ENCODE data around the gene NEDD4L.

The NEDD4L gene

DNA sequence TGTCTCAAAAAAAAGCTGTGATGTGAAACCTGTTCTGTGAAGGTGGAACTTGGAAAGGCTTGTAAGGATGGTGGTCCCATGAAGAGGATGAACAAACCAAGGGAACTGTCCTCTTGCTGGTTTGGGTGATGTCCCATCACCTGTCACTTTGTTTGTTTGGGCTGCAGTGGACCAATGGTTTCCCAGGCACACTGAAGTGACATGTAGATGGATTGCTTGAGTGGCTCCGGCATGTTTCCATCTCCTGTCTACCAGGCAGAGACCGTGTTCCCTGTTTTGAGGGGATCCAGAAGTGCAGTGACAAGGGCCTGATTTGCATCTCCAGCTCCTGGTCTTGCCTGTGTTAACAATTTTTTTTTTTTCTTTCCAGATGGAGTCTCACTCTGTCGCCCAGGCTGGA, 8.9 kb downstream of the NEDD4L start:
- DNase-seq (ENCODE audit: low read depth), result no peak

DNA sequence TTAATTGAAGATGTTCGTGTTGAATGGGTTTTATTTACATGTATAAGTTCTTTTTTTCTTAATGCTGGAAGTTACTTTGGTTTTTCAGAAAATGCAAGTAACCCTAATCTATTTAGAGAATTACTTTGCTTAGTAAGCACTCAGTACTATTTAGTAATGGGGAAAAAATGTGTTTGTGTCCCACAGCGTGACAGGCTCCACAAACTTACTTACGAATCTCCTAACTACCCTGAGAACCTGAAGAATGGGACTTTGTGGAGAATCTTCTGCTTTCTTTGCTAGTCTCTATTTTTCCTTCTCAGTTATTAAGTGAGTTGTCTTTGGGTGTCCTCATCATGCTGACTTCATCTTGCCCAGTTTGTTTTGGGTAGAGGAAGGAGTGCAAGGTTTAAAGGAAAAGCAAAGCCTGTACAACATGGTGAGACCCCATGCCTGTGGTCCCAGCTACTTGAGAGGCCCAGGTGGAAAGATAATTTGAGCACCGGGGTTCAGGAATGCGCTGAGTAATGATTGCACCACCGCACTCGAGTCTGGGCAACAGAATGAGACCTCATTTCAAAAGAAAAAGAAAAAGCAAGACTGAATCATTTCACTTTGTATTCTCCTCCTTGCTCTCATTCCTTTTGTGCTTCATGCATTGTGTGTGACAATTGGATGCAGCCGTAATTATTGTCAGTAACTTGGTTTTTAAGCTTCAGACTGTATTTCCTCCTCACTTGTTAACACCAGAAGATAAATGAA, 10.2 kb downstream of the NEDD4L start:
- DNase-seq (ENCODE audit: low read depth), result no peak

GRCh38 chr18:58055890-58056558, 12.0 kb downstream of the NEDD4L start:
- no peak for DNase-seq (ENCODE audit: low read depth)

DNA sequence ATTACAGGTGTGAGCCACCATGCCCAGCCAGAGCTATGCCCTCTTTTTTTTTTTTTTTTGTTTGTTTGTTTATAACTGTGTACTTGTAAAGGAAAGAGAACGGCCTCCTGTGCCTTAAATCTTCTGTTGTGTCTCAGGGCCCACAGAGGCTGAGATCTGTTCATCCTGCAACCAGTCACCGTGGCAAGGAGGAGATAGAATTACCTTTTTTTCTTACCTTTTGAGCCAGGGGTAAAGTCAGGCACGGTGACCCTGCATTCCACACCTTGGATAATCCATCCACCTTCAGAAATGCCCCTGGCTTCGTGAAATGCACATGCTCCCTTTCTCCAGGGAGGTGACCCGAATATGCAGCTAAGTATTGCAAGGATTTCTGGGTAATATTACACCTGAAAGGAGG, 12.8 kb downstream of the NEDD4L start:
- no peak for DNase-seq (ENCODE audit: low read depth)

- no peak for DNase-seq (ENCODE audit: low read depth)
Observed at GRCh38 chr18:58057291-58057965, 13.4 kb downstream of the NEDD4L start.

GRCh38 chr18:58058720-58059119, 14.7 kb downstream of the NEDD4L start:
- no peak for DNase-seq (ENCODE audit: low read depth)

DNA sequence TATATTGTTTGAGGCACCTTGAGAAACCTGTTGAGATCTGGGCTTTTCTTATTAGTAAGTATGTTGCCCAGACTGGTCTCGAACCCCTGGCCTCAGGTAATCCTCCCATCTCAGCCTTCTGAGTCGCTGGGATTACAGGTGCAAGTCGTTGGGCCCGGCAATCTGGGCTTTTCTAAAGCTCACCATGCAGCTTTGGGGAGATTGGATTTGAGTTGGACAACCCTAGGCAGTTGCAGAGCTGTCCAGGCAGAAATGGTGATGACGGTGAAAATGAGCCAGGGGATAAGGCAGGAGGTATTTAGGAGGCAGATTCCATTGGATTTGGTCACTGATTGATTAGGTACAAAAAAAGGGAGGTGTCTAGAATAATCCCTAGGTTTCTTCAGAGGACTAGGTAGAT, 16.2 kb downstream of the NEDD4L start:
- DNase-seq (ENCODE audit: low read depth), result no peak

- DNase-seq (ENCODE audit: low read depth), result no peak
Observed at GRCh38 chr18:58061349-58061748, 17.3 kb downstream of the NEDD4L start.

GRCh38 chr18:58064406-58064998, 20.5 kb downstream of the NEDD4L start:
- DNase-seq (ENCODE audit: low read depth), result no peak

GRCh38 chr18:58065956-58066355, 21.9 kb downstream of the NEDD4L start:
- no peak for DNase-seq (ENCODE audit: low read depth)

DNA sequence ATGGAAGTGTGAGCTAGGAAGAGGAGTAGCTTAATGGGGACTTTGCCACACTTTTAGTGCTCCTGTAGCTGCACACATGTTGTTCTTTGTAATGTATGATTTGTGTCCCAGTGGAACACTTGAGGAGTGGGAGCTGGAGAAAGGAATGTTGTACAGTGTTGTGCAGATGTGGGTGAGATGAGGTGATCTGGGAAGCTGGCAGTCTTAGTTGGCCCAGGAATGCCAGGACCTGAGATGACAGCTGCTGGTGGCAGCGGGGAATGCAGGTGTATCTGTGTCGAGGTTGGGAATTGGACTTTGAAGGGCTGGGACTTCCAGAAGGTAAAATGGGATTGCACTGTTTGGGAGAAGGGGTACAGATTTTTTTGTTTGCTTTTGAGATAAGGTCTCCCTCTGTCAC, 23.6 kb downstream of the NEDD4L start:
- no peak for DNase-seq (ENCODE audit: low read depth)

GRCh38 chr18:58069099-58069498, 25.1 kb downstream of the NEDD4L start:
- no peak for DNase-seq (ENCODE audit: low read depth)

GRCh38 chr18:58069721-58070292, 25.8 kb downstream of the NEDD4L start:
- no peak for DNase-seq (ENCODE audit: low read depth)

GRCh38 chr18:58076052-58076451, 32.0 kb downstream of the NEDD4L start:
- DNase-seq (ENCODE audit: low read depth), result no peak

- DNase-seq (ENCODE audit: low read depth), result no peak
Observed at GRCh38 chr18:58077329-58077728, 33.3 kb downstream of the NEDD4L start.

DNA sequence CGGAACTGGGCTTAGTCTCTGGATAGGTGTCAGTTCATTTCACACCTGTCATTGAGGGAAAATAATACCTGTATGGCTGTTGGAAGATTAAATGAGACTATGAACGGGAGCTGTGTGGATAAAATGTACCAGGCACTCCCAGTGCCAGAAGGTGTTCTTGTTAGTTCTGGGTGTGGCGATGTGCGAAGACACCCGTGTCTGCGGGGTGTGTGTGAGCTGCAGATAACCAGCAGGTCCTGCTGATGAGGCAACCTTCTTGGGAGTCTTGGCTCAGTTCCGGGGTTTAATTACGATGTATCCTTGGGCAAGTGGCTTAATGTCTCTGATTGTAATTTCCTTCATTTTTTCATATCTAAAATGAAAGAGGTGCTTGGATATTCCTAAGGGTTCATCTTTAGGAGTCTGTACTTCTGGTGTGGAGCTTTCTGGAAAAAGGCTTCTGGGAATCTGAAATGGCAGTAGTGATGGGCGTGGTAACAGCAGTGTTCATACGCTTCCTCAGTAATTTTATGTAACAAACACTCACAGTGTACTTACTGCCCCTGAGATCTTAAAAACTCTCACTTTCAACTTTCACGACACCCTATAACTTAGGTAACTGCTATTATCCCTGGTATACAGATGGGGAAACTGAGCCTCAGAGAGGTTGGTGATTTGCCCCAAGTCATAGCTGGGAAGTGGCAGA, 35.0 kb downstream of the NEDD4L start:
- no peak for DNase-seq (ENCODE audit: low read depth)

DNA sequence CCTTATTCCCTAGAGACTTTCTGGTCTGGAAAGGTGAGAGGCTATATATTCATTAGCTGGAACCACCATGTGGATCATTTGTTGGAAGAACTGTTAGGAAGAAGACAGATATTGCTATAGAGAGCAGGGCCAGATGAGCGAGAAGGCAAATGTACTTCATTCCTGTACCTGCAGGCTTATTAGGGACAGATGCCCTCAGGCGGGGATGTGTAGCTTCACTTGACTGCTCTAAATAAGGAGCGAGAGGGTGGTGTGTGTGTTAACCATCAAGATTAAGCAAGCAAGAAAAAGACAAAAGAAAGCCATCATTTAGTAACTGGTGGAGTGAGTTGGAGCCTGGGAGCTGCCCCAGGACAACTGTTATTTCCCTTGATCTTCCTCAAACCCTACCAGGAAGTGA, 36.4 kb downstream of the NEDD4L start:
- DNase-seq (ENCODE audit: low read depth), result no peak

DNA sequence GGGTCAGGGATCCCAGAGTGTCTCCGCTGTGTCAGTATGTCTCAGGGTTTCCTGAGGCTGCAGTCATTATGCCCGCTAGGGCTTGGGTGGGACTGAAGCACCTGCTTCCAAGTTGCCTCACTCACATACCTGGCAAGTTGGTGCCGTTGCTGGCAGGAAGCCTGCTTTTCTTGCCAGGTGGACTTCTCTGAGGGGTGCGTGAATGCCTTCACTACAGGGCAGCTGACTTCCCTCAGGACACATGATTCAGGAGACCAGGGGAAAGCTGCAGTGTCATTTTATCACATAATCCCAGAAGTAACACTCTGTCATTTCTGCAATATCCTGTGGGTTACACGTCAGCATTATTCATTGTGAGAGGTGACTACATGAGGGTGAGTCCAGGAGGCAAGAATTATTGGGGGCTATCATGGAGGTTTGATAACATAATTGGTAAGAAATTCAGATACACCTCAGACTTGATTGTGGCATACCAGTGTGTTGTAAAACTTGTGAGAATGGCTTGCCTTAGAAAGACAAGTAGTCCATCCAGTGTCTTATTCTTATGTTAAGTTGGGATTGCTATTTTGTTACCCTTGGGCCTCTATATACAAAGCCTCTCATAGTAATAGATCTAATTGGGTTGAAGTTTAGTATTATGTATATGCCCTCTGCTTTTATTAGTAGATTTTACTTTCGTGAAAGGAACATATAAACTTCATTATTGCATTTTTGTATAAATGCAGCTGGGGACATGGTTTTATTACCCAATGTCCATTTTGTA, 44.1 kb downstream of the NEDD4L start:
- DNase-seq (ENCODE audit: low read depth), result no peak

GRCh38 chr18:58088691-58089065, 44.7 kb downstream of the NEDD4L start:
- DNase-seq (ENCODE audit: low read depth), result no peak

- DNase-seq (ENCODE audit: low read depth), result no peak
Observed at GRCh38 chr18:58091099-58091611, 47.1 kb downstream of the NEDD4L start.

GRCh38 chr18:58093311-58093803, 49.3 kb downstream of the NEDD4L start:
- no peak for DNase-seq (ENCODE audit: low read depth)
